HG03103 (cell line): ENCODE data around the gene CBX1.
A peak's percentile ranks its signal among the peaks of the same experiment; 100 is the strongest.

Source experiments
- ATAC-seq: cut with Tn5 transposase; IDR thresholded peaks from one replicate; pipeline ENCODE4 v1.9.1; 2021; ENCODE audit warnings: low read depth; ENCODE audit not compliant: unreplicated experiment

The CBX1 gene

DNA sequence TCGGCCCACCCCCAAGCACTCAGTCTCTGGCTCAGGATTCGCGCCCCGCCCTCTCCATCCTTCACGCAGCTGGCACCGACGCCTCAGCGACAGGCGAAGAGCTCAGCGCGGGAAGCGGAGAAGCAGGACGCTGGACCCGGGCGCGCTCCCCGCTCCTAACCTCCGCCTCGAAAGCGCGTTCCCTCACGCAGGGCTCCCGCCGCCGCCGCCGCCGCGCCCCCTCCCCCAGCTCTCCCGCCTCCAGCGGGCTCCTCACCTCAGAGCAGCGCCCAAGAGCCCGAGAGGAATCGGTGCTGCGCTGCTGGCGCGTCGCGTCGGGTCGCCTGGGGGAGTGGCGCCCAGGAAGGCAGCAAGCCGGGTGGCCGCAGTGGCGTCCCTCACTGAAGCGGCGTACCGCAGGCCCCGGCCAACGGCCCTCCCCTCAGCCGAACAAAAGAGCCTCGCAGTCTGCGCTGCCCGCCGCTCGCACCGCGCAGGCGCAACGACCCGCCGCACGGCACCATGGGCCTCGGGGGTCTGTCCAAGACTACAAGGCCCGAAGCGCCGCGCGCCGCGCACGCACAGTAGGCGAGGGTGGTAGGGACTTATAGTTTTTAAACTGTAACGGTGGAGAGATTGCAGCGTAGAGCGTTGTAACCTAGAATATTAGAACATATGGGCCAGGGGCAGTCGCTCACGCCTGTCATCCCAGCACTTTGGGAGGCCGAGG lies at the start of gene CBX1:
TSS of gene CBX1 (minus strand) at position 467 of the 709 bp plus-strand sequence. CDS start 24,474 bp downstream, outside the sequence.
- ATAC-seq: peak; percentile 73

- no peak for ATAC-seq
These were observed 49.3 kb upstream of the CBX1 start for GRCh38 chr17:48150597-48151001.

- no peak for ATAC-seq
These were observed 48.6 kb upstream of the CBX1 start for GRCh38 chr17:48149787-48150463.

- no peak for ATAC-seq
These were observed 47.8 kb upstream of the CBX1 start for GRCh38 chr17:48148854-48149786.

- ATAC-seq: no peak
These were observed 46.9 kb upstream of the CBX1 start for GRCh38 chr17:48148029-48148770.

DNA sequence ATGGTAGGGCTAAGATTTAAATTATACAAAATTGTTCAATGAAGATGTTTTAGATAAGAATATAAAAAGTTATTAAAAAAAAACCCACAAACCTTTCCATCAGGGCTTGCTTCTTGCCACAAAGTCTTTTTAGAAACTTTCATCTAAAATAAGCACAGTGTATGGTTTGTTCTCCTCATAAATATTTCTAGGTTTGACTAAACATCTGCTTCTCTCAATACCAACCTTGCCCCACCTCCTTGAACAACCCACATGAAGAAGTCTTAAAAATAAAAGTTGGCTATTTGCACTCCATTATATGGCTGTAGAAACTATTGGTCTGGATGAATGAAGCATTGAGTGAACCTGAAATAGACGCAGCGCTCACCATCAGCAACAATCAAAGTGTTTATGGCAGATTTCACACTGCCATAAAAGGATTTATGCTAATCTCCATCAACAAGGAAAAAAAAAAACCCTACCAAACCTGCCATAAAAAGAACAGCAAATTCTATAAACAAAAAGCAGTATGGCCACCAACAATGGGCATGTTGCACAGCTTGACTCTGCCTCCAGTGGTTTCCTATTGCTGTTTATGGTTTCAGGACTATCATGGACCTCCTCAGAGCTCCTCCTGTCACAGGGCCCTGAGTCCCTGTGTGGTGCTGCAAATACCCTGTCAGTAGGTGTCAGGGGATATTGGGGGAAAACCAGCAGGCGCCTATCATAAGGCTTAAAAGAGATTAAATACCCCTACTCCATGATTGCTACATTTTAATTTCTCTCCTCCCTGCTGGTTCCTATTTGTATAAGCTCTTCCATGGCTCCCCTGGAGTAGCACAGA lies 43.9 kb upstream of the CBX1 start:
- no peak for ATAC-seq

DNA sequence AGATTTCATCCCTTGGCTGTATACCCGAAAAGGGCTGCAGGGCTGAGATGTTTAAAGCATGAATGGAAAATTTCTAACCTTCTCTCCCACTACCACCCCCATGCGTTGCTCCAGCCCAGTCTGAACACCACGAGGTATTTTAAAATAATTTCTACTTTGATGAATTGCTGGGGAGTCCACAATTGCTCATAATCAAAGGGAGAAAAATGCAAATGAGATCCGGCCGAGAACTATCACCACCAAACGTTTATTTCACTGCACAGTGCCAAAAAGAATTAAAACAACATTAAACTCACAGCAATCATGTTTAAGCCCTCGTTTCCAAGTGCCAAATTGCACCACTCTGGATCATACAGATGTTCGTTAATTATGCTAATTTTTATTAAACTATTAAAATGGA lies 43.0 kb upstream of the CBX1 start:
- no peak for ATAC-seq

DNA sequence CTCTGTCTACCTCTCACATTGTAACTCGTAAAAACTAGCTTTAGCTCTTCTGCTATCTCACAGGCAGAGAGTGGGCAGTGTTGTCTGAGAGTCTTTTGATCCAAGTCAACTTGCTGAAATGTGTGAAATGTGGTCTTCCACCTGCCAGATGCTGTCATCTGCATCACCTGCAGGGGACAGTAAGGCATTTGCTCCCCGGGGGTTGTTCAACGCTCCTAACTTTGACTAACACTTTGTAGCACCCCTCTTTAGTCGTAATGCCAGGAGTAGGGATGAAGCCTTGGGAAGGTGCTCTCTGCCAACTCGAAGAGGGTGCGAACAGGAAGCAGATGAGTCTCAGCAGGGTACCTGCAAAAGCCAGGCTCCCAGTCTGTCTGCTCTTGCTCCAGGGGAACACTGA lies 42.4 kb upstream of the CBX1 start:
- ATAC-seq: no peak

GRCh38 chr17:48139944-48140343 lies 38.7 kb upstream of the CBX1 start:
- no peak for ATAC-seq

DNA sequence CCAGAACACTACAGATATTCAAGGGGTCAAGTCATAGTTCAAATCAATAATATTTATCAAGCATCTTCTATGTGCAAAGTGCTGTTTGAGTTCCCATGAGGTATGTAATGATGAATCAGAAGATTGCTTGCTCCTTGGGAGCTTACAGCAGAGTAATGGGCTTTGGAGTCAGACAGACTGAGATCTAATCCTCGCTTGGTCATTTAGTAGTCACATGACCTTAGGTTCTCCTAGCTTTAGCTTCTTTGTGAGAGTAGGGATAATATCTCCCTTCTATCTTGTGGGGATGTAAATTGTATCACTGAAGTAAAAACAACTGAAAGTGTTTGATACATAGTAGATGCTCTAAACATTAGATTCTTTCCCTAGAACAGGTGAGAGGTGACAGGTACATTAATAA lies 36.4 kb upstream of the CBX1 start:
- no peak for ATAC-seq

GRCh38 chr17:48134912-48135480 lies 33.7 kb upstream of the CBX1 start:
- ATAC-seq: no peak

DNA sequence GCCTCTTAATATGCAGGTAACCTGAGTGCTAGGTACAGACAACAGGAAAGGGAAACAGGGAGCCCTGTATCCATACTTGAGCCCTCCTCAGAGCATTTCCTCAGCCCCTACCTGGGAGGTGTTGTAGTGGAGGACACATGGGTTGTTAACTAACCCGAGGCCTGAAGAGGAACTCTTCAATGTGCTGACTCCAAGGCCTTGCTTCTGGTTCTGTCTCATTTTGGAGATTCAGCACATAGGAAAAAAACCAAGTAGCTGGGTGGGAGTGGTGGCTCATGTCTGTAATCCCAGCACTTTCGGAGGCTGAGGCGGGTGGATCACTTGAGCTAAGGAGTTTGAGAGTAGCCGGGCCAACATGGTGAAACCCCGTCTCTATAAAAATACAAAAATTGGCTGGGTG lies 31.1 kb upstream of the CBX1 start:
- no peak for ATAC-seq

- no peak for ATAC-seq
These were observed 30.0 kb upstream of the CBX1 start for GRCh38 chr17:48131216-48131824.

DNA sequence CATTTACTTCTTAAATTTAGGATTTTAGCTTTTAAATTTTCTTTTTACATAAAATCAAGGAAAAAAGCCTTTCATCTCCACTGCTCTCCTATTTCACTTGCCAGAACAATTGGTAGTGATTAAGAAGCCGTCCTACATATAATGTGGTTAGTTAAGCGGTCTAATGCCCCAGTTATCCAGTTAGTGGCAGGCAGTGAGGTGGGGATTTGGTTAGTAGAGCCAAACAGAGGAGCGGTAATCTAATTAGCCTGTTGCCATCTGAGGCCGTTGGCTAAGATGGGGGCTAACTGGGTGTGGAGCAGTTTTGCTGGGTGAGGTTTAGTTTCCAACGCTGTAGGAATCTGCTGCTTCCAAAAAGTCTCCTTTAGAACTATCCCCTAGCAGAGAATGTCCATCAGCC lies 28.7 kb upstream of the CBX1 start:
- ATAC-seq: no peak

DNA sequence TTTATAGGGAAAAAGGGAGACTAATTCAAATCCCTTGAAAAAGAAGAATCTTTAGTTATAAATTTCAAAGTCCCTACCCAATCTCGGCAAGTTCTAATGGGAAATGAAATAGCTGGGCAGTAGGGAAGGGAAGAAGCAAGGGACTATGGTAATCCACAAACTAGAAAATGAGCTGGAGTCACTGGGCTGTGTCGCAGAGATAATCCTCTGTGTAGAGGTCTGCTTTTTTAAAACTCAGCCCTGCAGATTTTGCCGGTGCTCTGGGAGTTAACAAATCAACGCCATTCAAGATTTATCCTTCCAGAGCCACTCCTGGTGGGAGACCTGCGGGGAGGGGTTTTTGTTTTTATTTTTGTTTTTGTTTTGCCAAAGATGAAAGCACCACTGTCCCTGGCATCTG lies 27.1 kb upstream of the CBX1 start:
- ATAC-seq: no peak

- ATAC-seq: no peak
These were observed 26.2 kb upstream of the CBX1 start for GRCh38 chr17:48127371-48128051.

- ATAC-seq: no peak
These were observed 25.2 kb upstream of the CBX1 start for GRCh38 chr17:48126532-48126850.

DNA sequence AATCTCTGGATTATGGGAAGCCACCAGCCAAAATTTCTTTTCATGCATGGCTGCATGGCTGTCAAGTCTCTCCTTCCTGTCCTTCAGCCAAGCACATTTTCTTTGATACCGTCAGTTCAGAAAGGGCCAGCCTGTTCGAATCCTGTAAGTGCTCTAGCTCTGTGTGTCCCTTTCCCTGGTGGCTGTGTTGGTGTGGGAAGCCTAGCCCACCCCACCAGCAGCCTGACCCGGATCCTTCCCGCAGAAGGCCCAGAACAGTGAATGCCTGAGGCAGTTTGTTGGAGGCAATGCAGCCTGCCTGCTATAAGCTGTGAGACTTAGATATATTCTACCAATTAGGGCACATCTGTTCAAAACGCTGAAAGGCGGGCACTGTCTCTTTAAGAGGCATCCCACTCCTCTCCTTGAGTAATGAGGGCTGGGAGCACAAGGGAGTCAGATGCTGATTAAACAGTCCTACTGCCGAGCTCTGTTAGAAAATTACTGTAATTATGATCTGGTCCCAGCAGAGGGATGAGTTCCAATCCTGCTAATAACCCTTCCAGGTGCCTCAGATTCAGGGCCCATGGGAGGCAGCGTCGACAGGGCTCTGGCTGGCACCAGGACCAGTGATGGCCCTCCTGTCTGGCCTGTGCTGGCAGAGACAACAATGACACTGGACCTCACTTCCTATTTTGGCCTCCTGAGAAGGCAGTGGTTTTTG lies 24.7 kb upstream of the CBX1 start:
- ATAC-seq: no peak
